ENCODE results near the gene SH3GLB1. TPM values are rescaled to one million over a fixed set of nuclear protein-coding genes. Genes with fewer than 3 reads are reported as not detected.

Gene SH3GLB1
- total RNA-seq, 1 experiment from 2014 or later: 47.6 TPM

GRCh38 chr1:86748622-86749373 is 44.4 kb downstream of the SH3GLB1 start:
- POLR2A ChIA-PET (ENCODE audit: unreplicated experiment): no interaction called here

GRCh38 chr1:86750076-86750475 is 45.7 kb downstream of the SH3GLB1 start:
- intact Hi-C loops (cut with micrococcal nuclease; ENCODE audit: unreplicated experiment): loop anchor here (5.0 kb wide), 1 partner anchor 82 kb away; no protein-coding TSS in a partner anchor
- TF ChIP-seq EZH2 (IDR thresholded peaks at IDR 0.05; ENCODE audit: low read depth) (no peak), CTCF (conservative IDR thresholded peaks at IDR 0.05) (no peak)
- H3K9me3 ChIP-seq (ENCODE audit: insufficient read depth, low read depth): no peaks in the 10 kb centered on the region
- TSS peak; percentile 15 for BruUV-seq (replicated peaks)
- H3K79me2 ChIP-seq (ENCODE audit: low read depth): no peaks in the 10 kb centered on the region
- no peaks in the 10 kb centered on the region for H3K9me2 ChIP-seq (ENCODE audit: insufficient read depth)
- no peak overlapping the region for H3K4me2 ChIP-seq
- CTCF ChIA-PET: no interaction called here
- POLR2A ChIA-PET (ENCODE audit: unreplicated experiment): no interaction called here
- DNase-seq: no peak
- peaks cover 13% of the 10 kb centered on the region for H3K4me1 ChIP-seq (replicated peaks; ENCODE audit: insufficient read depth)
- H3K27ac ChIP-seq: no peak overlapping the region
- H3K4me3 ChIP-seq: no peak overlapping the region
- 0 out of 2 replicates have a peak, but pooled peaks cover 1% of the 10 kb centered on the region for H3K36me3 ChIP-seq (ENCODE audit: low read depth)
- H3K27me3 ChIP-seq (ENCODE audit: insufficient read depth, low read depth): no peaks in the 10 kb centered on the region
- H2AFZ ChIP-seq: no peak overlapping the region
- no peaks in the 10 kb centered on the region for H4K20me1 ChIP-seq (ENCODE audit: insufficient read depth)
- H3F3A ChIP-seq (ENCODE audit: insufficient read depth, low read depth): no peaks in the 10 kb centered on the region

More at GRCh38 chr1:86748622-86749373, 44.4 kb downstream of the SH3GLB1 start:
- TF ChIP-seq EZH2 (IDR thresholded peaks at IDR 0.05; ENCODE audit: low read depth): no peak
- TF ChIP-seq CTCF (conservative IDR thresholded peaks at IDR 0.05): no peak
- CTCF ChIA-PET: interaction anchor here (0.6 kb wide), 1 partner anchor 336 kb away, joined by 3 read pairs; no protein-coding TSS in a partner anchor
- Histone ChIP-seq H4K20me1 (ENCODE audit: insufficient read depth) (no peaks in the 10 kb centered on the region), H3K4me3 (no peak overlapping the region), H3K27ac (no peak overlapping the region), H3K4me2 (no peak overlapping the region), H3K9me2 (ENCODE audit: insufficient read depth) (no peaks in the 10 kb centered on the region), H3K79me2 (ENCODE audit: low read depth) (no peaks in the 10 kb centered on the region), H3K36me3 (ENCODE audit: low read depth) (0 out of 2 replicates have a peak, but pooled peaks cover 5% of the 10 kb centered on the region), H3K9me3 (ENCODE audit: insufficient read depth, low read depth) (no peaks in the 10 kb centered on the region), H3F3A (ENCODE audit: insufficient read depth, low read depth) (no peaks in the 10 kb centered on the region), H3K4me1 (replicated peaks; ENCODE audit: insufficient read depth) (peaks cover 7% of the 10 kb centered on the region), H3K27me3 (ENCODE audit: insufficient read depth, low read depth) (no peaks in the 10 kb centered on the region), H2AFZ (no peak overlapping the region)
- BruUV-seq (replicated peaks): no TSS peak
- intact Hi-C loops (cut with micrococcal nuclease; ENCODE audit: unreplicated experiment): loop anchor here (10.0 kb wide), 1 partner anchor 216 kb away; no protein-coding TSS in a partner anchor
- no peak for DNase-seq

GRCh38 chr1:86750530-86750929 is 46.2 kb downstream of the SH3GLB1 start:
- H3K27me3 ChIP-seq (ENCODE audit: insufficient read depth, low read depth): no peaks in the 10 kb centered on the region
- CTCF ChIA-PET: no interaction called here
- no peak for TF ChIP-seq EZH2 (IDR thresholded peaks at IDR 0.05; ENCODE audit: low read depth)
- no peak for TF ChIP-seq CTCF (conservative IDR thresholded peaks at IDR 0.05)
- no peaks in the 10 kb centered on the region for H3F3A ChIP-seq (ENCODE audit: insufficient read depth, low read depth)
- no TSS peak for BruUV-seq (replicated peaks)
- no peaks in the 10 kb centered on the region for H3K79me2 ChIP-seq (ENCODE audit: low read depth)
- DNase-seq: no peak
- peaks cover 13% of the 10 kb centered on the region for H3K4me1 ChIP-seq (replicated peaks; ENCODE audit: insufficient read depth)
- H3K9me2 ChIP-seq (ENCODE audit: insufficient read depth): no peaks in the 10 kb centered on the region
- intact Hi-C loops (cut with micrococcal nuclease; ENCODE audit: unreplicated experiment): loop anchor here (5.0 kb wide), 1 partner anchor 82 kb away; no protein-coding TSS in a partner anchor
- H3K4me3 ChIP-seq: no peak overlapping the region
- no peak overlapping the region for H2AFZ ChIP-seq
- H4K20me1 ChIP-seq (ENCODE audit: insufficient read depth): no peaks in the 10 kb centered on the region
- POLR2A ChIA-PET (ENCODE audit: unreplicated experiment): no interaction called here
- H3K9me3 ChIP-seq (ENCODE audit: insufficient read depth, low read depth): no peaks in the 10 kb centered on the region
- H3K36me3 ChIP-seq (ENCODE audit: low read depth): no peaks in the 10 kb centered on the region
- H3K27ac ChIP-seq: no peak overlapping the region
- H3K4me2 ChIP-seq: no peak overlapping the region

All from PC-9 (cell line).